ENCODE measurements around the gene PXT1.
"Not testable (repeated sequence)": the region's sequence is repeated elsewhere in the genome, so short reads cannot be mapped to it uniquely, and the experiment has no call there.

Gene PXT1, protein sequence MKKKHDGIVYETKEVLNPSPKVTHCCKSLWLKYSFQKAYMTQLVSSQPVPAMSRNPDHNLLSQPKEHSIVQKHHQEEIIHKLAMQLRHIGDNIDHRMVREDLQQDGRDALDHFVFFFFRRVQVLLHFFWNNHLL

DNA sequence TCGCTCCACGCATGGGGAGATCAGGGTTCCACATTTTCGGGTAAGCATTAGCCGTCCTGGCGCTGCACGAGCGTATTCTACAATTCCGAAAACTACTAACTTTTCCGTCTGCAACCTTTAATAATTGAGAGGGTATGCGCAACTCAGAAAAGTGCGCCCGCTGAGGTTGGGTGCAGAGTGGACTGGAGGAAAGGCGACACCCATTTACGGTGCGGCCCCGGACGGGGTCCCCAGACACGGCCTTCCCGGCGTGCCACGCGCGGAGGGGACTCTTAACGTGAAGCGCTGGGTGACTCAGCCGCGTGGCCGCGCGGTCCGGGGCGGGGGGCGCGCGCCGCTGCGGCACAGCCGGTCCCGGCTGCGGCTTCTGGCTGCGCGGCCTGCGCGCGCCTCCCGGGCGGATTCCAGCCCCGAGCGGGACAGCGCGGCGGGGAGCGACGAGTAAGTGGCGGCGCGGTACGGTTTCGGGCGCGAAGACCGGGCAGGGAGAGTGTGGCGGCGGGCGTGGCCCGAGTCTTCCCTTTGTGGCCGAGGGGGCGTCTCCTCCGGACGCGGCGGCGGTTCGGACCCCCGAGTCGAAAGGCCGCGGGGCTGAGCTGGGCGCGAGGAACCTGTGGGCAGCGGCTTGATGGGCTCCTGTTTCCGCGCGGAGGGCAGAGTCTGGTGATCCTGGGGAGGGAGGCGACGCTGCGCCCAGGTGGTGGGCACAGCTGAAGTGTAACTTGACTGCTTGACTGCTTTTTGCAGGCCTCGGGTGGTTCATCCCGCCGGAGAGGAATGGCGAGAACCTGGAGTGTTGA, at the start of gene PXT1, which contains the start of gene KCTD20:
PXT1 (minus strand) TSS at position 184 of the 800 bp plus-strand sequence. CDS start 16,772 bp downstream, outside the sequence.
KCTD20 (plus strand) TSS at position 330 of the 800 bp plus-strand sequence. CDS start 27,098 bp downstream, outside the sequence.
- DNase-seq = peak; percentile 64

DNA sequence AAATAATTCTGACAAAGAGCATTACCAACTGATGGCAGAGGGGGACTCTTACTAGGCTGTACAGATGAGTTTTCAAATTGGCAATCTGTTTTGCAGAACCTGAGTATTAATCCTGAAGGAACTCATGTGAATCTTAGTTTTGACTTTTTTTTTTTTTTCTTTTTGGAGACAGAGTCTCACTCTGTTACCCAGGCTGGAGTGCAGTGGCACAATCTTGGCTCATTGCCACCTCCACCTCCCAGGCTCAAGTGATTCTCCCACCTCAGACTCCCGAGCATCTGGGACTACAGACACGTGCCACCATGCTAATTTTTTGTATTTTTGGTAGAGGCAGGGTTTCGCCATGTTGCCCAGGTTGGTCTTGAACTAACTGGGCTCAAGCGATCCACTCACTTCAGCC, 49.4 kb upstream of the PXT1 start:
- DNase-seq = no peak

DNA sequence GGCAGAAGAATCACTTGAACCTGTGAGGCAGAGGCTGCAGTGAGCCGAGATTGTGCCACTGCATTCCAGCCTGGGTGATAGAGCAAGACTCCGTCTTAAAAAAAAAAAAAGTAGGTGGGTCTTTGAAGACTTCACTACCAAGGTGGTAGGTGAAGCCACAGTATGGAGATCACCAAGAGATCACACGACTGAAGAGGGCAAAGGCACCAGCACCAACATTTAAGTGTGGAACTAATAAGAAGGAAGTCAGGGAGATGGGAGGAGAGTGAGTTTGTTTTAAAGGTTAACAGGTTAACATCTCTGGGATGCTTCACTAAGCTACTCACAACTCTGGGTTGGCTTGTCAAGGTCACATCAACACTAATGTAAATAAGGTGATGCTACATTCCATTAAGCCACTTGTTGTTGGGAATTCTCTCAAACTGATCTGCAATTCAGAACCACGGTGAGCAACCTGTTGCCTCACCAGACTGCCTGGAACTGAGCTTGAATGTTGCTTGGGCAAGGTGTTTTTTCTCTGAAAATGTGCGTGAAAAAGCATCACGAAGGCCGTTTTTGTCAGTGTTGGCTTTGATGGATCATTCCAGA, 48.8 kb upstream of the PXT1 start:
- no peak for DNase-seq

- no peak for DNase-seq
Measured at GRCh38 chr6:36489426-36489825, 46.8 kb upstream of the PXT1 start.

DNA sequence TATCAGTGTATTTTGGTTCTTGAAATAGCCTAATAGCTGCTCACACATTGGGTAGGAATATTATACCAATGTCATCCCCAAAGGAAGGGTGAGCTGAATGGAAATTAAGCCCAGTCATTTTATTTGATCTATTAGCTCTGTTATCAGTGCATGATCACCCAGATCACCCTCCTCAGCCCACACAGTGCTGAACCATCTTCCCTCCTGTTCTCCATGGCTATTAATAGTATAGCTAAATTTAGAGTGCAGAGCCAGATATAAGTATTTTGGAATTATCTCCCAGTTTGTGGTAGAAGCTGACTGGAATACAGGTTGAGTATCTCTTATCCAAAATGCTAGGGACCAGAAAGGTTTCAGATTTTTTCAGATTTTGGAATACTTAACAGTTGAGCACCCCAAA, 45.6 kb upstream of the PXT1 start:
- DNase-seq = no peak

- DNase-seq = no peak
Measured at GRCh38 chr6:36487698-36488097, 45.0 kb upstream of the PXT1 start.

GRCh38 chr6:36484736-36485135, 42.1 kb upstream of the PXT1 start:
- DNase-seq = peak; percentile 33

DNA sequence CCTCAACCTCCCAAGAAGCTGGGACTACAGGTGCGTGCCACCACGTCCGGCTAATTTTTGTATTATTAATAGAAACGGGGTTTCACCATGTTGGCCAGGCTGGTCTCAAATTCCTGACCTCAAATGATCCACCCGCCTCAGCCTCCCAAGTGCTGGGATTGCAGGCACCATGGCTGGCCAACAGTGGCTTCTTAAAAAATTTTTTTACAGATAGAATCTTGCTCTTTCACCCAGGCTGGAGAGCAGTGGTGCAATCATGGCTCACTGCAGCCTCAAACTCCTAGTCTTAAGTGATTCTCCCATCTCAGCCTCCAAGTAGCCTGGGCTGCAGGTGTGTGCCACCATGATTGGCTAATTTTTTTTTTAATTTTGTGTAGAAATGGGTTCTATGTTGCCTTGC, 40.7 kb upstream of the PXT1 start:
- not testable (repeated sequence) for DNase-seq

GRCh38 chr6:36479256-36479655, 36.6 kb upstream of the PXT1 start:
- DNase-seq = no peak

DNA sequence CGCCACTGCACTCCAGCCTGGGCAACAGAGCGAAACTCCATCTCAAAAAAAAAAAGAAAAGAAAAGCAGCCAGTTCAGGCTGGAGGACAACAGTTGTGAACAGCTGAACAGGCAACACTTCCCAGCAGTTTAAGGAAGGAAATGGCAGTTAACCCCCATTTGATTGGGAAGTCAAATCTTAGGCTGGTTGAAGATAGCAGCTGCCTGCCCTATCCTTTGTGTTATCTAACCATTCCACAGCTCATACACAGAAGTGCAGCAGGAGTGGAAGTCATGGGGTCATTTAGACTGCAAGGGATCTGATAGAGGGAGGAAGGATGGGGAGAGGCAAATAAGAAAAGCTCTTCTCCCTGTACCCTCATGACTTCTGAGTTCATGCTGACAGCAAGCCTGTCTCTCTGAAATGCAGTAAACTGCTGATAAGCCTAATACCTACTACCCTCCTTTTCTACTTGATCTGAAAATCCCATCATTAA, 35.4 kb upstream of the PXT1 start:
- DNase-seq = peak; percentile 94

- no peak for DNase-seq
Measured at GRCh38 chr6:36469946-36470345, 27.3 kb upstream of the PXT1 start.

- DNase-seq = no peak
Measured at GRCh38 chr6:36469148-36469661, 26.6 kb upstream of the PXT1 start.

DNA sequence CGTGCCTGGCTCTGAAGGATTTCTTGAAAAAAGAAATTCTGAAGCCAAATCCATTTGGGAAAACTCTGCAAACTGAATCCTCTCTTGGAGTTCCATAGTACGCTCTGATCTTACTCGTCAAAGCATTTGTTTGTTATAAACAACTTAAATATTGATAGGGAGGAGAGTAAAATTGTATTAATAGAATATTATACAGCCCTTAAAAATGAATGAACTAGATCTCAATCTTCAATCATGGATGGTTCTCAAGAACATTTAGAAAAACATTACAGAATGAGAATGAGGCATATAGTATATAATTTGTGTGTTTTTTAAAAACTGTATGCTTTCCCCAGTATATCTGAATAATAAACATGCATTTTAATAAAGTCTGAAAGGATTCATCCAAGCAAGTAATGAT, 25.0 kb upstream of the PXT1 start:
- DNase-seq = no peak

- no peak for DNase-seq
Measured at GRCh38 chr6:36464233-36464632, 21.6 kb upstream of the PXT1 start.

DNA sequence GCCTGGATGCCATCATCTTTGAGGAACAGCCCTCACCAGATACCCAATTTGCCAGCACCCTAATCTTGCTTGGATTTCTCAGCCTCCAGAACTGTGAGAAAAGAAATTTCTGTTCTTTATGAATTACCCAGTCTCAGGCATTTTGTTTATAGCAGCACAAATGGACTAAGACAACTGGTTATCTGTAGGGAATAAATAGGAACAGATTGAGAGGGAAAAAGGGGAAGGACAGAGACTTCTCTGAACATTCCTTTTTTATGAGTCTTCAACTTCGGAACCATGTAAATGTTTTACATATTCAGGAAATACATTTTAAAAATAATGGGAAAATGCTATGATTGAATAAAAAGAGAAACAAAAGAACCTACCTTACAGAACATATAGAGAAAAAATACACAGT, 21.0 kb upstream of the PXT1 start:
- no peak for DNase-seq

- DNase-seq = no peak
Measured at GRCh38 chr6:36461646-36462045, 19.0 kb upstream of the PXT1 start.

GRCh38 chr6:36460916-36461315, 18.3 kb upstream of the PXT1 start:
- no peak for DNase-seq

- no peak for DNase-seq
Measured at GRCh38 chr6:36459501-36459900, 16.8 kb upstream of the PXT1 start.

DNA sequence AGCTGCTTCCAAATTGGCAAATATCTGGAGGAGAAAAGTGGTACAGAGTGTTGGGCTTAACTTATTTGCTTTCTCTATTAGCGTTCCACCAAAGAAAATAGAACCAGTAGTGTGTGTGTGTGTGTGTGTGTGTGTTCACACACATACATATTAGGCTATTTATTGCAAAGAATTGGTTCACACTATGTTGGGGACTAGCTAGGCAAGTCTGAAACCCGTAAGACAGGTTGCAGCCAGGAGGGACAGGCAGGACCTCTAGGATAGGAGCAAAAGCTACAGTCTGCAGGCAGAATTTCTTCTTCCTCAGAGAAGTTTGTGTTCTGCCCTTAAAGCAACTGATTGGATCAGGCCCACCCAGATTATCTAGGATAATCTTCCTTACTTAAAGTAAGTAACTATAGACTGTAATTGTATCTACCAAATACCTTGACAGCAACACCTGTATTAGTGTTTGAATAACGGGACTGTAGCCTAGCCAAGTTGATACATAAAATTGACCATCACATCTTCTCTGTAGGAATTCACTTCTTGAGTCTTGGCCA, 12.9 kb upstream of the PXT1 start:
- no peak for DNase-seq

GRCh38 chr6:36452897-36453296, 10.2 kb upstream of the PXT1 start:
- not testable (repeated sequence) for DNase-seq

GRCh38 chr6:36449173-36449572, 6.5 kb upstream of the PXT1 start:
- not testable (repeated sequence) for DNase-seq

DNA sequence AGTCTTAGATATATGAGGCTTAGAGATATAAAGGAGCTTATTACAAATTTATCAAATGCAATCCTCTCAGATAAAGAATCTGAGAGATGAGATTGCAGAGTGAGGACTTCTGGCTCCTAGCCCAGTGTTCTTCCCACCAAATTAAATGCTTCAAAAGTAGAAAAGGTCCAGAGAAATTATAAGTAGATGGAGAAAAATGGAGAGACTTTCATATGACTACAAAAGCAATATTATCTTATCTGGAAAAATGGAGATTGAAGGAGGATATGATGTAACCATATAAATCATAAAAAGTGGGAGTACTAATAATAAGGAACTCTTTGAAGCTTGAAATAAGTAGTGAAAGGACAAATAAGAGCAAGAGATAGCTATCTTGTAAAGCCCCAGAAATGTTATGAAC, 3.0 kb upstream of the PXT1 start:
- DNase-seq = no peak

- DNase-seq = no peak
Measured at GRCh38 chr6:36444470-36444869, 1.8 kb upstream of the PXT1 start.

Data from GF-D8 (cell line).